ENCODE measurements around the gene OSBPL10. TPM values are rescaled to one million over a fixed set of nuclear protein-coding genes. Genes with fewer than 3 reads are reported as not detected.

The OSBPL10 gene
- polyA plus RNA-seq, 1 experiment, result 11.2 TPM

DNA sequence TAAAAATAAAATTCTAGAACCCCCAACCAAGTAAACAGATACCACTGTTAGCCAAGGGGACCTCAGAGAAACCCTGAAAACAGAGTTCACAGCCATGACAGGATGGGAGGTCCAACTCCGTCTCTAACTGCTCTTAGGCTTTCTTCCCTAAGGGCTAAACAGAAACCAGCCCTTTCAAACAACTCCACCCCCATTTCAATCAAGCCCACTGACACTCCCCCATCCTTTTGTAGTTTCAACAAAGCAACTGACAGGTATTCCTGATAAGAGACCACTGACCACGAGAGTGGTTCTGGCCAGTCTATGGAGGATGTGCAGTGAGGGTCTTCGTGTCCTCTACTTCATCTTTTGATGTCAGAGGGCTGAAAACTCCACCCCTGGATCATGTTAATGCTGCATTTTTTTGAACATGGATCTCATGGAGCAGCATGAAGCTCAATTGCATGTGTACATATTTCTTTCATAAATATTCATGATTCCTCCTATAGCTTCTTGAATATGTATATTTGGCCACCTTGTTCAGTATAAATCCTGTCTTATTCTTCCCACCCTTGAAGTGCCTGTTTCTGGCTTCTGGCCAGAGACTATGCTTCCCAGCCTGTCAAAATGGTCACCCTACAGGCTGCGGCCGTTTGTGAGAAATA lies 222.6 kb downstream of the OSBPL10 start:
- CTCF ChIA-PET, result interaction anchor here (0.6 to 2.7 kb wide), 3 partner anchors 10 to 47 kb away, joined by 3 to 8 read pairs (median 3); no protein-coding TSS in a partner anchor
- Histone ChIP-seq H3K36me3 (ENCODE audit: control insufficient read depth, insufficient read depth, low read length) (no peaks in the 10 kb centered on the region), H3K4me3 (ENCODE audit: low read depth, low read length) (no peak overlapping the region)

DNA sequence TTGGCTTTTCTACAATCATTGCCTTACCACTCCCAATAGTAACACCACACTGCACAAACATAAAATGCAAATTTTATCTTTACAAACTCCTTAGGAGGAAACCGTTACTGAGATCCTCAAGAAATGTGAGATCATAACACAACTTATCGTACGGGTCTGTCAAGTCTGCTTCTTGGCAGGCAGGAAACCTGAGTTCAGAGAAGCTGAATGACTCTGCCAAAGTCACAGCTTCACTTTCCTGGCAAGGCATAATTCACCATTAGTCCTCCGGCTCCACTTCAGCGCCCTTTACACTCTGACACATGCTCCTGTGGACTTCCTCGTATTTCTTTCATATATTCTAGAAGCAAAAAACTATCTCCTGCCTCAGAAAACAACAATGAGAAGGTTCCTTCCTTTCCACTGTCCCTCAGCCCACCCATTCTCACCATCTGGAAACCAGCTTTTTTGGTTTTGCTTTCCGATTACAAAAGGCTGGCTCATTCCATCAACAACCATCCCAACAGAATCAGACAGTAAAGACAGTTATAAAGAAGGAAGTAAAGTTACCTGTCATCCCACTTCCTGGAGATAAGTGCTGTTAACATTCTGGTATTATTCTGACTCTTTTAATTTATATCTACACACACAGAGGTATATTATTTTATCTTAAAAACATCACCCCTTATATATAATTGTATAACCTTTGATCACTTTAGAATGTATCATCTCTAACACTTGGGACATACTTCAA lies 225.0 kb downstream of the OSBPL10 start:
- no peak for DNase-seq (ENCODE audit: low read depth)
- Histone ChIP-seq H3K4me3 (ENCODE audit: low read depth, low read length) (no peak overlapping the region), H3K36me3 (ENCODE audit: control insufficient read depth, insufficient read depth, low read length) (no peaks in the 10 kb centered on the region), H3K27me3 (ENCODE audit: control insufficient read depth, insufficient read depth, low read length) (no peaks in the 10 kb centered on the region)
- ChIA-PET CTCF (interaction anchor here (2.7 kb wide), 1 partner anchor 12 kb away, joined by 8 read pairs; no protein-coding TSS in a partner anchor), POLR2A (no interaction called here)
- TF ChIP-seq, protein P1, sequence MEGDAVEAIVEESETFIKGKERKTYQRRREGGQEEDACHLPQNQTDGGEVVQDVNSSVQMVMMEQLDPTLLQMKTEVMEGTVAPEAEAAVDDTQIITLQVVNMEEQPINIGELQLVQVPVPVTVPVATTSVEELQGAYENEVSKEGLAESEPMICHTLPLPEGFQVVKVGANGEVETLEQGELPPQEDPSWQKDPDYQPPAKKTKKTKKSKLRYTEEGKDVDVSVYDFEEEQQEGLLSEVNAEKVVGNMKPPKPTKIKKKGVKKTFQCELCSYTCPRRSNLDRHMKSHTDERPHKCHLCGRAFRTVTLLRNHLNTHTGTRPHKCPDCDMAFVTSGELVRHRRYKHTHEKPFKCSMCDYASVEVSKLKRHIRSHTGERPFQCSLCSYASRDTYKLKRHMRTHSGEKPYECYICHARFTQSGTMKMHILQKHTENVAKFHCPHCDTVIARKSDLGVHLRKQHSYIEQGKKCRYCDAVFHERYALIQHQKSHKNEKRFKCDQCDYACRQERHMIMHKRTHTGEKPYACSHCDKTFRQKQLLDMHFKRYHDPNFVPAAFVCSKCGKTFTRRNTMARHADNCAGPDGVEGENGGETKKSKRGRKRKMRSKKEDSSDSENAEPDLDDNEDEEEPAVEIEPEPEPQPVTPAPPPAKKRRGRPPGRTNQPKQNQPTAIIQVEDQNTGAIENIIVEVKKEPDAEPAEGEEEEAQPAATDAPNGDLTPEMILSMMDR (IDR thresholded peaks at IDR 0.05; ENCODE audit: insufficient read depth, low read depth, low read length), result no peak

More for the DNA sequence above, 222.6 kb downstream of the OSBPL10 start:
- POLR2A ChIA-PET, result no interaction called here
- H3K27me3 ChIP-seq (ENCODE audit: control insufficient read depth, insufficient read depth, low read length), result no peaks in the 10 kb centered on the region
- no peak for DNase-seq (ENCODE audit: low read depth)
- TF ChIP-seq, protein P1 (IDR thresholded peaks at IDR 0.05; ENCODE audit: insufficient read depth, low read depth, low read length), result no peak

DNA sequence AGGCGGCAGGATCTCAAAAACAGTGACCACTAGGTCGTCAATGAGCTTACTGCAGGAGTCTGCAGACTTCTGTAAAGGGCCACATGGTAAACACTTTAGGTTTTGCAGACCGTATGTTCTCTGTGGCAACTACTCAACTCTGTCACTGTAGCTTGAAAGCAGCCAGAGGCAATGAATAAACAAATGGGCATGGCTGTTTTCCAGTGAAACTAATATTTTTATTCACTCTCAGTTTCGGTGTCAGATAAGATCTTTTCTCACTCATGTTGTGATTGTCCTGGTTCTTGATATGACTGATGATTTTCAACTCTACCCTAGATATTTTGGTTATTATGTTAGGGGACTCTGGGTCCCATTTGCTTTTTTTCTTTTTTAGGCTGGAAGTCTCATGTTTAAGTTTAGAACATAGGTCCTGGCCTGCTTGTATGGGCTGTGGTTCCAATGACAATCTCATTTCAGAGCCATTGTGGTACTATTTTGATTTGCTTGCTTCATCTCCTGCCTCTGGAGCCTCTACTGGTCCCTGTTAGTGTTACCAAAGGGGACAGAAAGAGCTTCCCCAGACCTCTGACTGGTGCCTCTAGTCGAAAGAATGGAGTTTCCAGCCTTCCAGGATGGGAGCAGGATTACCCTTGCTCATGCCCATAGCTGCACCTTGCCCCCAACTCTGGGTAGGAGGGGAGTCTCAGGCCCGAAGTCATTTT lies 226.3 kb downstream of the OSBPL10 start:
- ChIA-PET CTCF (interaction anchor here (1.0 kb wide), 1 partner anchor 35 kb away, joined by 3 read pairs; no protein-coding TSS in a partner anchor), POLR2A (no interaction called here)
- DNase-seq (ENCODE audit: low read depth), result no peak
- H3K4me3 ChIP-seq (ENCODE audit: low read depth, low read length), result no peak overlapping the region
- TF ChIP-seq, protein P1 (IDR thresholded peaks at IDR 0.05; ENCODE audit: insufficient read depth, low read depth, low read length), result no peak
- no peaks in the 10 kb centered on the region for H3K36me3 ChIP-seq (ENCODE audit: control insufficient read depth, insufficient read depth, low read length)
- no peaks in the 10 kb centered on the region for H3K27me3 ChIP-seq (ENCODE audit: control insufficient read depth, insufficient read depth, low read length)

DNA sequence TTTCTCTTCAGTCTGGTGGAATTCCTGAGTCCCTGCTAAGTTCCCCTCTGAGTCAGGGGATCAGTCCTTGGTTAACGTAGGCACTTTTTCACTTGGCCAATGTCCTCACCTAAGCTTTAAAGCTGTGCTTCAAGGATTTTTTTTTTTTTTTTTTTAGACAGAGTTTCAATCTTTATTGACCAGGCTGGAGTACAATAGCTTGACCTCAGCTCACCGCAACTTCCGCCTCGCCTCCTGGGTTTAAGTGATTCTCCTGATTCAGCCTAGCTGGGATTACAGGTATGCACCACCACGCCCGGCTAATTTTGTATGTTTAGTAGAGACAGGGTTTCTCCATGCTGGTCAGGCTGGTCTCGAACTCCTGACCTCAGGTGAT lies 228.0 kb downstream of the OSBPL10 start:
- CTCF ChIA-PET, result interaction anchor here (1.0 to 1.4 kb wide), 2 partner anchors 11 to 15 kb away, joined by 3 read pairs; no protein-coding TSS in a partner anchor
- POLR2A ChIA-PET, result no interaction called here
- TF ChIP-seq, protein P1 (IDR thresholded peaks at IDR 0.05; ENCODE audit: insufficient read depth, low read depth, low read length), result no peak

More for the DNA sequence above, 228.0 kb downstream of the OSBPL10 start:
- Histone ChIP-seq H3K36me3 (ENCODE audit: control insufficient read depth, insufficient read depth, low read length) (no peaks in the 10 kb centered on the region), H3K27me3 (ENCODE audit: control insufficient read depth, insufficient read depth, low read length) (no peaks in the 10 kb centered on the region), H3K4me3 (ENCODE audit: low read depth, low read length) (no peak overlapping the region)
- DNase-seq (ENCODE audit: low read depth), result no peak
